IMR-90 (cell line): ENCODE results near the gene JAKMIP2. TPM values are rescaled to one million over a fixed set of nuclear protein-coding genes. Genes with fewer than 3 reads are reported as not detected.

Experiments
- ATAC-seq: fragments of 200-7000 bp; cut with Tn5 transposase; 2 replicates; pipeline ENCODE4 v1.9.1; 2020; ENCODE audit warnings: low read depth, mild to moderate bottlenecking, moderate library complexity
- BruUV-seq: library from RNA; stranded (reverse); fragments of 400-500 nt; replicated peaks from 2 replicates; lab custom pipeline; 2021; lab: Mats Ljungman, UMichigan
- CTCF ChIA-PET: fragments of 300-600 bp; formaldehyde crosslinking; extraction: SDS; loops from one replicate; lab custom pipeline; 2021; ENCODE audit warnings: antibody characterized with exemption; lab: Yijun Ruan, JAX
- POLR2A ChIA-PET: fragments of 300-600 bp; sonication (Branson Sonifier 250); formaldehyde crosslinking; loops from one replicate; lab custom pipeline; 2022; ENCODE audit warnings: antibody characterized with exemption; ENCODE audit not compliant: unreplicated experiment; lab: Charles Lee
- DNase-seq: peaks from one replicate; pipeline ENCODE4 v3.0.0; 2013
- H2AFZ ChIP-seq: replicated peaks from 2 replicates; pipeline ENCODE3; 2013; ENCODE audit warnings: low read length, mild to moderate bottlenecking; ENCODE audit not compliant: poor library complexity
- H2AK5ac ChIP-seq: 2 replicates; pipeline ENCODE4 v1.6.1; 2013; ENCODE audit warnings: low read depth, low read length, inconsistent platforms
- H2AK9ac ChIP-seq: replicated peaks from 2 replicates; pipeline ENCODE3; 2013; ENCODE audit warnings: mild to moderate bottlenecking, low read depth, low read length, moderate library complexity; ENCODE audit not compliant: poor library complexity
- H2BK120ac ChIP-seq: 2 replicates; pipeline ENCODE4 v1.6.1; 2013; ENCODE audit warnings: low read depth, low read length, inconsistent platforms
- H2BK15ac ChIP-seq: 3 replicates; pipeline ENCODE4 v1.6.1; 2013; ENCODE audit warnings: low read depth, low read length, inconsistent platforms
- H2BK20ac ChIP-seq: 2 replicates; pipeline ENCODE4 v1.6.1; 2013; ENCODE audit warnings: low read depth, mild to moderate bottlenecking, inconsistent platforms, low read length, moderate library complexity
- H2BK5ac ChIP-seq: 2 replicates; pipeline ENCODE4 v1.6.1; 2013; ENCODE audit warnings: mild to moderate bottlenecking, low read depth, low read length, inconsistent platforms; ENCODE audit not compliant: poor library complexity, severe bottlenecking
- H3K14ac ChIP-seq: replicated peaks from 2 replicates; pipeline ENCODE4 v1.6.1; 2013; ENCODE audit warnings: low read depth, low read length, inconsistent platforms
- H3K18ac ChIP-seq: 2 replicates; pipeline ENCODE4 v1.6.1; 2013; ENCODE audit warnings: low read depth, low read length, control low read depth
- H3K23ac ChIP-seq: 2 replicates; pipeline ENCODE4 v1.6.1; 2013; ENCODE audit warnings: low read depth, low read length, inconsistent platforms
- H3K27ac ChIP-seq: 2 replicates; pipeline ENCODE4 v1.5.1; 2013; ENCODE audit warnings: mild to moderate bottlenecking, control low read depth, low read length; ENCODE audit not compliant: insufficient read depth
- H3K27me3 ChIP-seq: 2 replicates; pipeline ENCODE4 v1.6.1; 2013; ENCODE audit warnings: low read length; ENCODE audit not compliant: control insufficient read depth, insufficient read depth
- H3K36me3 ChIP-seq: 2 replicates; pipeline ENCODE4 v1.6.1; 2013; ENCODE audit warnings: low read length, mixed read lengths; ENCODE audit not compliant: control insufficient read depth, insufficient read depth
- H3K4ac ChIP-seq: 2 replicates; pipeline ENCODE4 v1.6.1; 2013; ENCODE audit warnings: low read depth, low read length, inconsistent platforms
- H3K4me1 ChIP-seq: 2 replicates; pipeline ENCODE4 v1.6.1; 2013; ENCODE audit warnings: low read length, mixed read lengths; ENCODE audit not compliant: control insufficient read depth, insufficient read depth
- H3K4me2 ChIP-seq: 2 replicates; pipeline ENCODE4 v1.6.1; 2013; ENCODE audit warnings: low read depth, mild to moderate bottlenecking, control low read depth, low read length, moderate library complexity
- H3K4me3 ChIP-seq: 2 replicates; pipeline ENCODE4 v1.5.1; 2013; ENCODE audit warnings: low read depth, mild to moderate bottlenecking, control low read depth, low read length, moderate library complexity; ENCODE audit not compliant: insufficient read depth
- H3K56ac ChIP-seq: 2 replicates; pipeline ENCODE4 v1.6.1; 2013; ENCODE audit warnings: low read length, inconsistent platforms; ENCODE audit not compliant: insufficient read depth; ENCODE audit errors: extremely low read depth
- H3K79me1 ChIP-seq, 2 experiments: 2 replicates each; pipeline ENCODE4 v1.6.1; 2013; ENCODE audit warnings: low read length in 2 of 2, inconsistent platforms in 1 of 2, low read depth in 1 of 2
- H3K9ac ChIP-seq: 2 replicates; pipeline ENCODE4 v1.6.1; 2013; ENCODE audit warnings: low read depth, low read length, control low read depth
- H3K9me1 ChIP-seq: 2 replicates; pipeline ENCODE4 v1.6.1; 2013; ENCODE audit warnings: low read length, inconsistent platforms; ENCODE audit not compliant: insufficient read depth
- H3K9me3 ChIP-seq: 2 replicates; pipeline ENCODE4 v1.6.1; 2013; ENCODE audit warnings: low read length; ENCODE audit not compliant: control insufficient read depth, insufficient read depth
- H4K20me1 ChIP-seq: 2 replicates; pipeline ENCODE4 v1.6.1; 2013; ENCODE audit warnings: low read length, inconsistent platforms; ENCODE audit not compliant: insufficient read depth
- H4K5ac ChIP-seq: 2 replicates; pipeline ENCODE4 v1.6.1; 2013; ENCODE audit warnings: mild to moderate bottlenecking, low read depth, low read length, control low read depth
- H4K8ac ChIP-seq, 2 experiments: 2 replicates each; pipeline ENCODE4 v1.6.1; 2013; ENCODE audit warnings: low read depth in 2 of 2, low read length in 2 of 2, control low read depth in 1 of 2, inconsistent platforms in 1 of 2
- H4K91ac ChIP-seq: 2 replicates; pipeline ENCODE4 v1.6.1; 2013; ENCODE audit warnings: low read depth, low read length, inconsistent platforms; ENCODE audit not compliant: insufficient read depth
- CEBPB ChIP-seq: IDR thresholded peaks from 2 replicates; pipeline ENCODE4 v1.6.1; 2012; ENCODE audit warnings: low read depth, low read length, improper control_type of control experiment
- MAZ ChIP-seq: IDR thresholded peaks from 2 replicates; pipeline ENCODE4 v1.6.1; 2012; ENCODE audit warnings: low read depth, mild to moderate bottlenecking, low read length, improper control_type of control experiment, moderate library complexity, borderline replicate concordance
- NFE2L2 ChIP-seq: fragments of 150-350 bp; IDR thresholded peaks from 2 replicates; pipeline ENCODE4 v1.6.1; 2016; ENCODE audit warnings: low read depth, mild to moderate bottlenecking, low read length
- POLR2A ChIP-seq: IDR thresholded peaks from 2 replicates; pipeline ENCODE4 v1.6.1; 2012; ENCODE audit warnings: mild to moderate bottlenecking, low read depth, low read length
- RAD21 ChIP-seq: IDR thresholded peaks from 2 replicates; pipeline ENCODE4 v1.6.1; 2012; ENCODE audit warnings: low read length, improper control_type of control experiment
- RCOR1 ChIP-seq: IDR thresholded peaks from 2 replicates; pipeline ENCODE4 v1.6.1; 2012; ENCODE audit warnings: mild to moderate bottlenecking, low read length, improper control_type of control experiment; ENCODE audit not compliant: insufficient replicate concordance
- RFX5 ChIP-seq: IDR thresholded peaks from 2 replicates; pipeline ENCODE4 v1.8.0; 2012; ENCODE audit warnings: low read depth, mild to moderate bottlenecking, low read length, moderate library complexity
- USF2 ChIP-seq: fragments of 150-350 bp; IDR thresholded peaks from 2 replicates; pipeline ENCODE4 v1.6.1; 2017; ENCODE audit warnings: mild to moderate bottlenecking, antibody characterized with exemption, low read length, low read depth
- whole genome bisulfite sequencing, 2 experiments: methylation state at CpG; one replicate each; pipeline versions ENCODE4 v1.1.5 to v1.1.7; 2013; ENCODE audit warnings: missing lambda C conversion rate in 2 of 2; ENCODE audit not compliant: insufficient read length in 1 of 2; ENCODE audit errors: extremely low coverage in 2 of 2; 5-methylcytosine and 5-hydroxymethylcytosine counted together
- dilution Hi-C: fragments of 300-500 bp; cut with HindIII; formaldehyde crosslinking; loops from one replicate; pipeline ENCODE4 v1.14.3; 2018; ENCODE audit warnings: low sequenced_read_pairs; ENCODE audit not compliant: unreplicated experiment
- in situ Hi-C: fragments of 300-500 bp; cut with MboI; formaldehyde crosslinking; loops from 3 replicates; pipeline ENCODE4 v1.14.3; 2019; ENCODE audit warnings: low sequenced_read_pairs, inconsistent platforms, mixed read lengths
- intact Hi-C: fragments of 100-400 bp; cut with micrococcal nuclease; formaldehyde crosslinking; loops from 2 replicates; pipeline ENCODE4 v1.10.0; 2022
- polyA plus RNA-seq, 3 experiments: library from polyadenylated mRNA; depleted of rRNA; stranded (reverse); fragments of >200 nt; gene quantifications; 2 replicates each; pipeline ENCODE4 v1.2.3, GENCODE V29; 2012; ENCODE audit warnings: low replicate concordance in 1 of 3
- total RNA-seq: library from RNA; depleted of rRNA; stranded (reverse); fragments of >200 nt; gene quantifications from 2 replicates; pipeline ENCODE4 v1.2.3, GENCODE V29; 2012

The JAKMIP2 gene
- total and polyA plus RNA-seq, 2 of the 4 experiments (the other 2 are of a cell fraction) = under 0.01 TPM; not detected in 1

GRCh38 chr5:147690595-147690994, 91.9 kb downstream of the JAKMIP2 start:
- Histone ChIP-seq H2AK9ac (no peak overlapping the region), H4K20me1 (no peaks in the 10 kb centered on the region), H3K23ac (no peak overlapping the region), H2BK20ac (no peak overlapping the region), H2BK120ac (no peak overlapping the region), H3K56ac (no peak overlapping the region), H3K9me1 (no peaks in the 10 kb centered on the region), H3K27me3 (no peaks in the 10 kb centered on the region), H2BK5ac (no peak overlapping the region), H4K91ac (no peak overlapping the region), H2AK5ac (no peak overlapping the region), H3K18ac (no peak overlapping the region), H3K36me3 (no peaks in the 10 kb centered on the region), H3K4me2 (no peak overlapping the region), H3K9ac (no peak overlapping the region), H4K5ac (no peak overlapping the region), H2AFZ (no peak overlapping the region), H3K79me1 (no peaks in the 10 kb centered on the region), H3K4ac (no peak overlapping the region), H3K27ac (no peak overlapping the region), H3K4me3 (no peak overlapping the region), H3K4me1 (no peaks in the 10 kb centered on the region), H2BK15ac (no peak overlapping the region), H4K8ac (no peak overlapping the region), H3K14ac (no peak overlapping the region), H3K9me3 (no peaks in the 10 kb centered on the region)
- DNase-seq (peak; percentile 1), ATAC-seq (no peak)
- CTCF ChIA-PET = no interaction called here
- BruUV-seq = no TSS peak
- TF ChIP-seq USF2 (no peak), RCOR1 (no peak), RFX5 (no peak), NFE2L2 (no peak), CEBPB (no peak), POLR2A (no peak), MAZ (no peak), RAD21 (no peak)
- POLR2A ChIA-PET = no interaction called here
- dilution Hi-C loops = no loop called here
- in situ Hi-C loops = no loop called here
- no CpG with 5 or more reads among the region's 2 CpGs for WGBS, 2 experiments
- intact Hi-C loops = no loop called here
